H9 (cell line): Measurements from ENCODE around the gene CFP. TPM values are rescaled to one million over a fixed set of nuclear protein-coding genes. Genes with fewer than 3 reads are reported as not detected.

Source experiments
- DNase-seq: peaks from one replicate; pipeline ENCODE4 v3.0.0-alpha.2; 2017
- H2AFZ ChIP-seq: one replicate; pipeline ENCODE4 v1.6.1; 2013; ENCODE audit warnings: mild to moderate bottlenecking, low read length, control low read depth, moderate library complexity
- H2AK5ac ChIP-seq: 2 replicates; pipeline ENCODE4 v1.6.1; 2013; ENCODE audit warnings: low read length, control low read depth, mixed read lengths; ENCODE audit not compliant: insufficient read length
- H2BK120ac ChIP-seq: one replicate; pipeline ENCODE4 v1.6.1; 2013; ENCODE audit warnings: low read depth, mild to moderate bottlenecking, low read length, control low read depth, inconsistent platforms; ENCODE audit not compliant: poor library complexity, severe bottlenecking
- H2BK12ac ChIP-seq: 2 replicates; pipeline ENCODE4 v1.6.1; 2013; ENCODE audit warnings: low read length, control low read depth, mixed read lengths, low read depth; ENCODE audit not compliant: insufficient read length
- H2BK15ac ChIP-seq: 2 replicates; pipeline ENCODE4 v1.6.1; 2013; ENCODE audit warnings: low read depth, low read length, control low read depth
- H2BK20ac ChIP-seq: one replicate; pipeline ENCODE4 v1.6.1; 2013; ENCODE audit warnings: low read depth, mild to moderate bottlenecking, low read length, control low read depth, inconsistent platforms; ENCODE audit not compliant: poor library complexity, severe bottlenecking
- H2BK5ac ChIP-seq: 2 replicates; pipeline ENCODE4 v1.6.1; 2013; ENCODE audit warnings: low read length, control low read depth, mixed read lengths; ENCODE audit not compliant: insufficient read length
- H3K14ac ChIP-seq: 2 replicates; pipeline ENCODE4 v1.6.1; 2013; ENCODE audit warnings: low read length, control low read depth; ENCODE audit not compliant: insufficient read depth
- H3K18ac ChIP-seq: 2 replicates; pipeline ENCODE4 v1.6.1; 2013; ENCODE audit warnings: low read depth, mild to moderate bottlenecking, mixed read lengths, low read length, control low read depth; ENCODE audit not compliant: insufficient read length
- H3K23ac ChIP-seq: 2 replicates; pipeline ENCODE4 v1.6.1; 2013; ENCODE audit warnings: low read length, control low read depth, mixed read lengths, low read depth; ENCODE audit not compliant: insufficient read length
- H3K23me2 ChIP-seq: 2 replicates; pipeline ENCODE4 v1.6.1; 2013; ENCODE audit warnings: low read depth, mild to moderate bottlenecking, mixed read lengths, low read length, control low read depth; ENCODE audit not compliant: insufficient read length, poor library complexity, severe bottlenecking
- H3K27ac ChIP-seq: 2 replicates; pipeline ENCODE4 v1.5.1; 2013; ENCODE audit warnings: low read length, control low read depth, mixed read lengths, low read depth; ENCODE audit not compliant: insufficient read length
- H3K27me3 ChIP-seq: 2 replicates; pipeline ENCODE4 v1.6.1; 2013; ENCODE audit warnings: low read length, control low read depth, inconsistent platforms; ENCODE audit not compliant: insufficient read depth
- H3K4ac ChIP-seq: 2 replicates; pipeline ENCODE4 v1.6.1; 2013; ENCODE audit warnings: low read depth, mild to moderate bottlenecking, control low read depth, inconsistent platforms, low read length, moderate library complexity
- H3K4me1 ChIP-seq: 2 replicates; pipeline ENCODE4 v1.6.1; 2013; ENCODE audit warnings: low read length, control low read depth, inconsistent platforms; ENCODE audit not compliant: insufficient read depth
- H3K4me2 ChIP-seq: 2 replicates; pipeline ENCODE4 v1.6.1; 2013; ENCODE audit warnings: low read length, control low read depth, mixed read lengths; ENCODE audit not compliant: insufficient read length, insufficient read depth
- H3K56ac ChIP-seq: 2 replicates; pipeline ENCODE4 v1.6.1; 2013; ENCODE audit warnings: low read depth, mild to moderate bottlenecking, mixed read lengths, low read length, control low read depth; ENCODE audit not compliant: insufficient read length
- H3K79me1 ChIP-seq: 2 replicates; pipeline ENCODE4 v1.6.1; 2013; ENCODE audit warnings: low read depth, mild to moderate bottlenecking, moderate library complexity, low read length, control low read depth, inconsistent platforms; ENCODE audit not compliant: insufficient read depth, poor library complexity, severe bottlenecking
- H3K79me2 ChIP-seq: 2 replicates; pipeline ENCODE4 v1.6.1; 2013; ENCODE audit warnings: low read length, control low read depth, inconsistent platforms; ENCODE audit not compliant: insufficient read depth
- H3K9ac ChIP-seq: 2 replicates; pipeline ENCODE4 v1.6.1; 2013; ENCODE audit warnings: low read length, control low read depth, mixed read lengths; ENCODE audit not compliant: insufficient read length; ENCODE audit errors: extremely low read depth
- H3K9me3 ChIP-seq: one replicate; pipeline ENCODE4 v1.6.1; 2013; ENCODE audit warnings: low read depth, low read length, inconsistent platforms; ENCODE audit not compliant: control insufficient read depth
- H3T11ph ChIP-seq: one replicate; pipeline ENCODE4 v1.6.1; 2013; ENCODE audit warnings: mild to moderate bottlenecking, low read length, control low read depth, inconsistent platforms
- H4K20me1 ChIP-seq: one replicate; pipeline ENCODE4 v1.6.1; 2013; ENCODE audit not compliant: control insufficient read depth, insufficient read length, insufficient read depth
- H4K5ac ChIP-seq: 2 replicates; pipeline ENCODE4 v1.6.1; 2013; ENCODE audit warnings: low read depth, mild to moderate bottlenecking, mixed read lengths, low read length, control low read depth; ENCODE audit not compliant: insufficient read length
- H4K8ac ChIP-seq: replicated peaks from 2 replicates; pipeline ENCODE4 v1.6.1; 2013; ENCODE audit warnings: low read length, control low read depth, mixed read lengths, low read depth; ENCODE audit not compliant: insufficient read length
- H4K91ac ChIP-seq: 2 replicates; pipeline ENCODE4 v1.6.1; 2013; ENCODE audit warnings: low read depth, mild to moderate bottlenecking, moderate library complexity, mixed read lengths, low read length, control low read depth; ENCODE audit not compliant: insufficient read length
- H3K27ac Mint-ChIP-seq, 3 experiments: 2 replicates in 2 of 3; 3 replicates in 1 of 3; pipeline ENCODE4 v1.8.0; 2020 to 2021; ENCODE audit warnings: mixed read lengths in 3 of 3, mild to moderate bottlenecking in 1 of 3, moderate library complexity in 1 of 3
- H3K27me3 Mint-ChIP-seq: 2 replicates; pipeline ENCODE4 v1.8.0; 2021; ENCODE audit warnings: low read depth, mild to moderate bottlenecking, moderate library complexity, mixed read lengths
- H3K36me3 Mint-ChIP-seq, 3 experiments: 2 replicates in 2 of 3; 3 replicates in 1 of 3; pipeline ENCODE4 v1.8.0; 2020 to 2021; ENCODE audit warnings: low read depth in 3 of 3, mixed read lengths in 3 of 3; ENCODE audit not compliant: insufficient read depth in 1 of 3
- H3K4me1 Mint-ChIP-seq, 2 experiments: 2 replicates each; pipeline ENCODE4 v1.8.0; 2020; ENCODE audit warnings: mixed read lengths in 2 of 2
- H3K4me3 Mint-ChIP-seq, 2 experiments: 2 replicates in 1 of 2; 3 replicates in 1 of 2; pipeline ENCODE4 v1.8.0; 2020 to 2021; ENCODE audit warnings: mild to moderate bottlenecking in 2 of 2, mixed read lengths in 2 of 2, moderate library complexity in 1 of 2
- H3K9me3 Mint-ChIP-seq, 2 experiments: 2 replicates in 1 of 2; 3 replicates in 1 of 2; pipeline ENCODE4 v1.8.0; 2020; ENCODE audit warnings: mild to moderate bottlenecking in 2 of 2, mixed read lengths in 2 of 2, moderate library complexity in 1 of 2
- CTCF ChIP-seq: fragments of 200-600 bp; sonication (generic); conservative IDR thresholded peaks from 3 replicates; pipeline ENCODE4 v1.8.0; 2021; ENCODE audit warnings: antibody characterized with exemption, mild to moderate bottlenecking
- WGBS: extraction: QIAGEN DNeasy Blood & Tissue Kit; methylation state at CpG from one replicate; pipeline ENCODE4 v1.1.7; 2013; ENCODE audit warnings: missing lambda C conversion rate, low lambda C conversion rate, mixed read lengths; ENCODE audit not compliant: insufficient read length; ENCODE audit errors: extremely low coverage; 5-methylcytosine and 5-hydroxymethylcytosine counted together
- total RNA-seq: library from RNA; stranded (reverse); gene quantifications from 2 replicates; pipeline ENCODE4 v1.2.1, GENCODE V29; 2021

CFP gene
- total RNA-seq, 1 experiment from 2014 or later = 2.3 TPM

- H2AFZ ChIP-seq = no peak within 1 kb of the TSS
- peaks cover 21 to 22% of the 10 kb centered on the region in 2 experiments for H3K4me1 Mint-ChIP-seq
Observed at GRCh38 chrX:47650164-47651042, 20.7 kb upstream of the CFP start, which contains the start of gene ELK1. ELK1 (minus strand) TSS chrX:47650563; CDS start chrX:47641441, 9,122 bp downstream.

More at GRCh38 chrX:47650164-47651042, 20.7 kb upstream of the CFP start, which contains the start of gene ELK1:
- H3K36me3 Mint-ChIP-seq = peaks cover 32 to 53% (median 37%) of the 10 kb centered on the region in 3 experiments
- peak within 1 kb of the TSS; percentile 50 for H3K18ac ChIP-seq
- H3K14ac ChIP-seq = peak within 1 kb of the TSS; percentile 73
- peak within 1 kb of the TSS; percentile 83 to 87 for H3K4me3 Mint-ChIP-seq
- H3K4me2 ChIP-seq = peak within 1 kb of the TSS; percentile 70
- no peak within 1 kb of the TSS for H2BK120ac ChIP-seq
- H3K9me3 ChIP-seq = peaks cover 42% of the 10 kb centered on the region
- no peak for TF ChIP-seq CTCF
- H4K20me1 ChIP-seq = no peaks in the 10 kb centered on the region
- no CpG with 5 or more reads among the region's 65 CpGs for WGBS
- H2BK12ac ChIP-seq = no peak within 1 kb of the TSS
- H2BK15ac ChIP-seq = no peak within 1 kb of the TSS
- H3K56ac ChIP-seq = no peak within 1 kb of the TSS
- no peak within 1 kb of the TSS for H3K4ac ChIP-seq
- H3K27me3 Mint-ChIP-seq = no peaks in the 10 kb centered on the region
- H3K4me1 ChIP-seq = no peaks in the 10 kb centered on the region; the same call in 1 of the 2 replicates
- no peak within 1 kb of the TSS for H4K5ac ChIP-seq
- H3K27me3 ChIP-seq = no peaks in the 10 kb centered on the region
- no peak within 1 kb of the TSS for H3K27ac ChIP-seq
- peak; percentile 99 for DNase-seq
- H2BK20ac ChIP-seq = no peak within 1 kb of the TSS
- no peak within 1 kb of the TSS for H3T11ph ChIP-seq
- no peaks in the 10 kb centered on the region for H3K23me2 ChIP-seq
- H3K9me3 Mint-ChIP-seq = peaks cover 78 to 81% of the 10 kb centered on the region in 2 experiments
- H4K8ac ChIP-seq = no peak within 1 kb of the TSS
- peak within 1 kb of the TSS; percentile 77 for H3K9ac ChIP-seq
- H3K79me2 ChIP-seq = no peaks in the 10 kb centered on the region
- H3K23ac ChIP-seq = no peak within 1 kb of the TSS
- no peak within 1 kb of the TSS for H2BK5ac ChIP-seq
- no peak within 1 kb of the TSS for H4K91ac ChIP-seq
- H3K79me1 ChIP-seq = peaks cover 2% of the 10 kb centered on the region
- H3K27ac Mint-ChIP-seq = peak within 1 kb of the TSS; percentile 92 to 97 (median 94)
- no peak within 1 kb of the TSS for H2AK5ac ChIP-seq
